Measurements from ENCODE around the gene CNPY1. TPM values are rescaled to one million over a fixed set of nuclear protein-coding genes. Genes with fewer than 3 reads are reported as not detected.
"Not testable (repeated sequence)": the region's sequence is repeated elsewhere in the genome, so short reads cannot be mapped to it uniquely, and the experiment has no call there.

CNPY1 gene
- total RNA-seq, 1 experiment from 2014 or later: not detected

DNA sequence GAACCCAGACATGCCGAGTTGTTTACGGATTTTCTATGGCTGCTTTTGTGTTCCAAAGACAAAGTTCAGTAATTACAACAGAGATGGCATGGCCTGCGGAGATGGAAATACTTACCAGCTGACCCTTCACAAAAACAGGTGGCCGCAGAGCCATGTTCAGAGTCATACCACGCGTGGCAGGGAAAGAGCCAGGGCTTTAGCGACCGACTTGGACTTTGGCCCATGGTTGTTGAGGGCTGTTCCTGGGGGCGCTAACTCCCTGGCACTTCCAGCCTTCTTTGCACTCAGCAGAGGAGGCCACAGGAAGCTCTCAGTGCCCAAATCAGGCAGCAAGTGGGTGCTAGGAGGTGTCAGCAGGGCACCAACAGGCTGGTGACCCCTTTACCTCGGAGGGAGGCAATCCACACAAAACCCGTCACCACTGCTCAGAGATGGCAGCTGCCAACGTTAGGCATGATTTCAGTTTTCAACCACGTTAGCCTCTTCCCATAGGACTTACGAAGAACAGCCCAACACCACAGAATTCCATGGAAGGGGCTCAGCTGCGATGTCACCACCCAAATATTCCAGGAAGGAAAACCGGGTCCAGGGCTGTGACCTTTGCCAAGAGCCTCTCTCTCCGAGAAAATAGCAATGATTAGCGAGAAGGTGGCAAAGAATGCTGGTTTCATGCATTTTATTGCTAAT is 21.4 kb upstream of the CNPY1 start:
- TF ChIP-seq, protein P1, sequence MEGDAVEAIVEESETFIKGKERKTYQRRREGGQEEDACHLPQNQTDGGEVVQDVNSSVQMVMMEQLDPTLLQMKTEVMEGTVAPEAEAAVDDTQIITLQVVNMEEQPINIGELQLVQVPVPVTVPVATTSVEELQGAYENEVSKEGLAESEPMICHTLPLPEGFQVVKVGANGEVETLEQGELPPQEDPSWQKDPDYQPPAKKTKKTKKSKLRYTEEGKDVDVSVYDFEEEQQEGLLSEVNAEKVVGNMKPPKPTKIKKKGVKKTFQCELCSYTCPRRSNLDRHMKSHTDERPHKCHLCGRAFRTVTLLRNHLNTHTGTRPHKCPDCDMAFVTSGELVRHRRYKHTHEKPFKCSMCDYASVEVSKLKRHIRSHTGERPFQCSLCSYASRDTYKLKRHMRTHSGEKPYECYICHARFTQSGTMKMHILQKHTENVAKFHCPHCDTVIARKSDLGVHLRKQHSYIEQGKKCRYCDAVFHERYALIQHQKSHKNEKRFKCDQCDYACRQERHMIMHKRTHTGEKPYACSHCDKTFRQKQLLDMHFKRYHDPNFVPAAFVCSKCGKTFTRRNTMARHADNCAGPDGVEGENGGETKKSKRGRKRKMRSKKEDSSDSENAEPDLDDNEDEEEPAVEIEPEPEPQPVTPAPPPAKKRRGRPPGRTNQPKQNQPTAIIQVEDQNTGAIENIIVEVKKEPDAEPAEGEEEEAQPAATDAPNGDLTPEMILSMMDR (IDR thresholded peaks at IDR 0.05; ENCODE audit: insufficient read depth in 1 of 2, low read depth in 1 of 2, low read length in 1 of 2, severe bottlenecking in 1 of 2, unreplicated experiment in 1 of 2): no peak
- Mint-ChIP-seq H3K27ac (ENCODE audit: unreplicated experiment) (no peak overlapping the region), H3K4me1 (ENCODE audit: low read depth, unreplicated experiment) (no peaks in the 10 kb centered on the region), H3K9me3 (ENCODE audit: unreplicated experiment) (no peaks in the 10 kb centered on the region), H3K27me3 (ENCODE audit: insufficient read depth, unreplicated experiment) (no peaks in the 10 kb centered on the region), H3K36me3 (ENCODE audit: insufficient read depth, unreplicated experiment) (no peaks in the 10 kb centered on the region), H3K4me3 (ENCODE audit: unreplicated experiment) (no peak overlapping the region)
- Histone ChIP-seq H3K4me1 (0 out of 2 replicates have a peak, but pooled peaks cover 2% of the 10 kb centered on the region), H3K27me3 (replicated peaks; ENCODE audit: control insufficient read depth, insufficient read depth, low read length) (no peaks in the 10 kb centered on the region), H3K9me3 (no peaks in the 10 kb centered on the region), H3K36me3 (ENCODE audit: control insufficient read depth, insufficient read depth, low read length) (no peaks in the 10 kb centered on the region), H3K4me3 (ENCODE audit: low read depth, low read length) (no peak overlapping the region)
- ChIA-PET CTCF (no interaction called here), POLR2A (no interaction called here)
- BruUV-seq (replicated peaks): no TSS peak
- intact Hi-C loops (cut with micrococcal nuclease; ENCODE audit: unreplicated experiment): no loop called here
- DNase-seq: no peak

DNA sequence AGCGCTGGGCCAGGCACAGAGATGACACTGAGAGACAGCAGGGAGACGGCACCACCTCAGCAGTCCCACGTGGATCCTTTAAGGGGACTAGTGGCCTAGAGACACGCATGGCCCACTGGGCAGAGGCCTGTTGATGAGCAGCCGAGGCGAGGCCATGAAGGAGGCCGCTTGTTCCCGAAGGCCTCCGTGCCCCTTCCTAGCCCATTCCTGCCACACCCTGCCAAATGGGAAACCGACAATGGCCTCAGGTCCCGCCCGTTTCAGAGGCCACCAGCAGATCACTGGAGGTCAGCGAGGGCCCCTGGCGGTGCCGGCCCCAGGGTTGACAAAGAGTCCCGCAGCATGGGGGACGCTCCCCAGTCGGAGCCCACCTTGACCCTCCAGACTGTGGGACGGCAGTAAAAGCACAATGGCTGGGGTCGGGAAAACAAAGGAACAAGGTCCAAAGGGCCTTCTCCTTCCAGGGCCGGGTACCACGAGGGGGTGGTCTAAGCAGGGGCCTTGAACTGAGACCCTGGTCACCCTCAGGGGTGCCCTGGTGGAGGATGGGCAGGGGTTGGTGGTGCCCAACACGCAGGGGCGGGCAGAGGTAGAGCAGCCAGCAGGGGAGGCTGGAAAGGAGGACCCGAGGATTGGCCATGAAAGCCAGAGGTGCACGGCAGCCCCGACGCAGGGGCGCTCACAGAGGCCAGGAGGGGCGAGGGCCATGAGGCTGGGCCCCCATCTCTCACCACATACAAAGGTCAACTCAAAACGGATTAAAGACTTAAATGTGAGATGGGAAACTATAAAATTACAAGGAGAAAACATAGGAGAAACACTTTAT is 19.9 kb upstream of the CNPY1 start:
- ChIA-PET CTCF (no interaction called here), POLR2A (no interaction called here)
- TF ChIP-seq, protein P1 (IDR thresholded peaks at IDR 0.05; ENCODE audit: insufficient read depth in 1 of 2, low read depth in 1 of 2, low read length in 1 of 2, severe bottlenecking in 1 of 2, unreplicated experiment in 1 of 2): no peak
- H3K9me3 ChIP-seq: no peaks in the 10 kb centered on the region
- intact Hi-C loops (cut with micrococcal nuclease; ENCODE audit: unreplicated experiment): no loop called here
- no peaks in the 10 kb centered on the region for H3K27me3 Mint-ChIP-seq (ENCODE audit: insufficient read depth, unreplicated experiment)
- H3K4me3 Mint-ChIP-seq (ENCODE audit: unreplicated experiment): no peak overlapping the region
- no peaks in the 10 kb centered on the region for H3K9me3 Mint-ChIP-seq (ENCODE audit: unreplicated experiment)
- 0 out of 2 replicates have a peak, but pooled peaks cover 2% of the 10 kb centered on the region for H3K4me1 ChIP-seq
- H3K27me3 ChIP-seq (replicated peaks; ENCODE audit: control insufficient read depth, insufficient read depth, low read length): no peaks in the 10 kb centered on the region
- H3K4me1 Mint-ChIP-seq (ENCODE audit: low read depth, unreplicated experiment): no peaks in the 10 kb centered on the region
- H3K36me3 ChIP-seq (ENCODE audit: control insufficient read depth, insufficient read depth, low read length): no peaks in the 10 kb centered on the region
- no peaks in the 10 kb centered on the region for H3K36me3 Mint-ChIP-seq (ENCODE audit: insufficient read depth, unreplicated experiment)
- no peak for DNase-seq
- BruUV-seq (replicated peaks): no TSS peak
- H3K27ac Mint-ChIP-seq (ENCODE audit: unreplicated experiment): no peak overlapping the region
- H3K4me3 ChIP-seq (ENCODE audit: low read depth, low read length): no peak overlapping the region

DNA sequence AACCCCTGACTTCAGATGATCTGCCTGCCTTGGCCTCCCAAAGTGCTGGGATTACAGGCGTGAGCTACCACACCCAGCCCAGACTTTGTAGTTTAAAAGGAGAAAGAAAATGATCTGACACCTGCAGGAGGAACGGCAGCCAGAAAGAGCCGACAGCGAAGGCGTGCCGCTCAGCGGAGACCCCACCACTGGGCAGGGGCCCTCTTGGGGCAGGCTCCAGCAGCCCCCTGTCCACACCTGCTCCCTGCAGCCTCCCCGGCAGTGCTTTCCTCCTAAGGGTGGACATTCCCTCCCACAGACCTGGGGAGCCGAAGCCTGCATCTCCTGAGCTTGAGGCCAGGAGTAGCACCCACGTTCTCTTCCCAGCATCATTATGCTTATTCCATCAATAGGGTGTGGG is 19.2 kb upstream of the CNPY1 start:
- no peaks in the 10 kb centered on the region for H3K27me3 Mint-ChIP-seq (ENCODE audit: insufficient read depth, unreplicated experiment)
- H3K27ac Mint-ChIP-seq (ENCODE audit: unreplicated experiment): no peak overlapping the region
- H3K4me3 ChIP-seq (ENCODE audit: low read depth, low read length): no peak overlapping the region
- H3K4me1 Mint-ChIP-seq (ENCODE audit: low read depth, unreplicated experiment): no peaks in the 10 kb centered on the region
- TF ChIP-seq, protein P1 (IDR thresholded peaks at IDR 0.05; ENCODE audit: insufficient read depth in 1 of 2, low read depth in 1 of 2, low read length in 1 of 2, severe bottlenecking in 1 of 2, unreplicated experiment in 1 of 2): no peak
- POLR2A ChIA-PET: no interaction called here
- H3K36me3 Mint-ChIP-seq (ENCODE audit: insufficient read depth, unreplicated experiment): no peaks in the 10 kb centered on the region
- intact Hi-C loops (cut with micrococcal nuclease; ENCODE audit: unreplicated experiment): loop anchor here (1.0 kb wide), 1 partner anchor 25 kb away; no protein-coding TSS in a partner anchor
- no TSS peak for BruUV-seq (replicated peaks)
- no peak overlapping the region for H3K4me3 Mint-ChIP-seq (ENCODE audit: unreplicated experiment)
- H3K36me3 ChIP-seq (ENCODE audit: control insufficient read depth, insufficient read depth, low read length): no peaks in the 10 kb centered on the region
- no peaks in the 10 kb centered on the region for H3K27me3 ChIP-seq (replicated peaks; ENCODE audit: control insufficient read depth, insufficient read depth, low read length)
- no peaks in the 10 kb centered on the region for H3K9me3 Mint-ChIP-seq (ENCODE audit: unreplicated experiment)
- CTCF ChIA-PET: no interaction called here
- H3K9me3 ChIP-seq: no peaks in the 10 kb centered on the region
- 0 out of 2 replicates have a peak, but pooled peaks cover 2% of the 10 kb centered on the region for H3K4me1 ChIP-seq
- DNase-seq: no peak

DNA sequence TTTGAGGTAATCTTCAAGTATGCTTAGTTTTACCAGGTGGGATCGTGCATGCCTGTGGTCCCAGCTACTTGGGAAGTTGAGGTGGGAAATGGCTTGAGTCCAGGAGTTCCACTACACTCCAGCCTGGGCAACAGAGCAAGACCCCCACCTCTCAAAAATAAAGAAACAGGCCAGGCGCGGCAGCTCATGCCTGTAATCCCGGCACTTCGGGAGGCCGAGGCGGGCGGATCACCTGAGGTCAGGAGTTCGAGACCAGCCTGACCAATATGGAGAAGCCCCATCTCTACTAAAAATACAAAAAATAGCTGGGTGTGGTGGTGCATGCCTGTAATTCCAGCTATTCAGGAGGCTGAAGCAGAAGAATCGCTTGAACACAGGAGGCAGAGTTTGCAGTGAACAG is 16.6 kb upstream of the CNPY1 start:
- H3K4me3 Mint-ChIP-seq (ENCODE audit: unreplicated experiment); H3K4me1 ChIP-seq; H3K4me3 ChIP-seq (ENCODE audit: low read depth, low read length); H3K9me3 ChIP-seq; H3K36me3 ChIP-seq (ENCODE audit: control insufficient read depth, insufficient read depth, low read length); H3K27me3 Mint-ChIP-seq (ENCODE audit: insufficient read depth, unreplicated experiment); H3K27ac Mint-ChIP-seq (ENCODE audit: unreplicated experiment); H3K9me3 Mint-ChIP-seq (ENCODE audit: unreplicated experiment); H3K36me3 Mint-ChIP-seq (ENCODE audit: insufficient read depth, unreplicated experiment); intact Hi-C loops (cut with micrococcal nuclease; ENCODE audit: unreplicated experiment); CTCF ChIA-PET; H3K4me1 Mint-ChIP-seq (ENCODE audit: low read depth, unreplicated experiment); H3K27me3 ChIP-seq (replicated peaks; ENCODE audit: control insufficient read depth, insufficient read depth, low read length); BruUV-seq (replicated peaks); POLR2A ChIA-PET; DNase-seq: not testable (repeated sequence)

Data from Caco-2 (cell line).